IMR-90 (cell line): Measurements from ENCODE around the gene A1BG.

Experiments
- BHLHE40 ChIP-seq: fragments of 150-350 bp; IDR thresholded peaks from 2 replicates; pipeline ENCODE4 v1.6.1; 2016; ENCODE audit warnings: mild to moderate bottlenecking, low read depth, low read length
- TF ChIP-seq, protein P1 (sequence below): conservative IDR thresholded peaks from 2 replicates; pipeline ENCODE4 v1.5.1; 2012; ENCODE audit warnings: mild to moderate bottlenecking, low read depth, low read length, improper control_type of control experiment

DNA sequence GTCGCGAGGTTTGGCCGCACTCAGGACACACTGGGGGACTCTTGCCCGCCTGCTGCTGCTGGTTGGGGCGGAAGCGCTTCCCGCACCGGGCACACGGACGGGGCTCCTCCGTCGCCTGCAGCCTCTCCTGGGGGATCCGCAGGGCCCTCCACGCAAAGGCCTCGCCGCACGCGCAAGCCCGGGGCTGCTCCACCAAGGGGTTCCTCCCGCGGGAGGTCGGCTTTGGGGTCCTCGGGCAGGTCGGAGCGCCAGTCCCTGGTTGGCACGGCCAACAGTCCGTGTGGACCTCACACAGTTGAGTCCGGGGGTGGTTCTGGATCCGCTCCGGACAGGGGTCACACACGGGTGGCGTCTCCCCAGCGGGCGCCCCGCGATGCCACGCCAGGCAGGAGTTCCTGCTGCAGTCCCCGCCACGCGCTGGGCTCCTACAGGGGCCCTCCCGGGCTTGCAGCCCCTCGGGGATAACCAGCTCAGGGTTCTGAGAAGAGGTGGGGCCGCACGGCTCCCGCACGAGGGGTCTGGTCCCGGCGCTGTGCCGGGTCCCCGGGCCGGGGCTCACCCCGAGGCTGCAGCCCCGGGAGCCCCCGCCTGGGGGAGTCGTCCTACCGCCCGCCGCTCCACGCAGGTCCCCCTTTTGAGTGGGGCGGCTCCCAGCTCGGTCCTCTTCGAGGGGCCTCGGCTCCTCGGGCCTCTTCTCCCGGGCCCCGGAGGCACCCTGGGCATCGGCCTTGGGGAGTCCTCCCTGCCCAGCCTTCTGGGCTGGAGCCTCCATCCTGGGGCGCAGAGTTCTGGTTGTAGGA, 15.5 kb upstream of the A1BG start:
- TF ChIP-seq, protein P1, sequence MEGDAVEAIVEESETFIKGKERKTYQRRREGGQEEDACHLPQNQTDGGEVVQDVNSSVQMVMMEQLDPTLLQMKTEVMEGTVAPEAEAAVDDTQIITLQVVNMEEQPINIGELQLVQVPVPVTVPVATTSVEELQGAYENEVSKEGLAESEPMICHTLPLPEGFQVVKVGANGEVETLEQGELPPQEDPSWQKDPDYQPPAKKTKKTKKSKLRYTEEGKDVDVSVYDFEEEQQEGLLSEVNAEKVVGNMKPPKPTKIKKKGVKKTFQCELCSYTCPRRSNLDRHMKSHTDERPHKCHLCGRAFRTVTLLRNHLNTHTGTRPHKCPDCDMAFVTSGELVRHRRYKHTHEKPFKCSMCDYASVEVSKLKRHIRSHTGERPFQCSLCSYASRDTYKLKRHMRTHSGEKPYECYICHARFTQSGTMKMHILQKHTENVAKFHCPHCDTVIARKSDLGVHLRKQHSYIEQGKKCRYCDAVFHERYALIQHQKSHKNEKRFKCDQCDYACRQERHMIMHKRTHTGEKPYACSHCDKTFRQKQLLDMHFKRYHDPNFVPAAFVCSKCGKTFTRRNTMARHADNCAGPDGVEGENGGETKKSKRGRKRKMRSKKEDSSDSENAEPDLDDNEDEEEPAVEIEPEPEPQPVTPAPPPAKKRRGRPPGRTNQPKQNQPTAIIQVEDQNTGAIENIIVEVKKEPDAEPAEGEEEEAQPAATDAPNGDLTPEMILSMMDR = no peak
- TF ChIP-seq BHLHE40 = no peak
